HFFc6 (cell line): ENCODE data around the gene NEMP2. TPM values are rescaled to one million over a fixed set of nuclear protein-coding genes. Genes with fewer than 3 reads are reported as not detected.

Experiments
- DNase-seq: peaks from one replicate; pipeline ENCODE4 v3.0.0-alpha.2; 2018
- H3K27ac Mint-ChIP-seq: 2 replicates; pipeline ENCODE4 v1.8.0; 2020; ENCODE audit warnings: mild to moderate bottlenecking, mixed read lengths
- H3K27me3 Mint-ChIP-seq: 2 replicates; pipeline ENCODE4 v1.8.0; 2021; ENCODE audit warnings: mild to moderate bottlenecking, moderate library complexity, mixed read lengths; ENCODE audit not compliant: insufficient read depth
- H3K36me3 Mint-ChIP-seq: 2 replicates; pipeline ENCODE4 v1.8.0; 2021; ENCODE audit warnings: low read depth, mixed read lengths
- H3K4me1 Mint-ChIP-seq: 2 replicates; pipeline ENCODE4 v1.8.0; 2020; ENCODE audit warnings: low read depth, mixed read lengths
- H3K4me3 Mint-ChIP-seq: 2 replicates; pipeline ENCODE4 v1.8.0; 2020; ENCODE audit warnings: mild to moderate bottlenecking, moderate library complexity, mixed read lengths
- H3K9me3 Mint-ChIP-seq: 2 replicates; pipeline ENCODE4 v1.8.0; 2020; ENCODE audit warnings: mild to moderate bottlenecking, mixed read lengths
- CTCF ChIP-seq: fragments of 200-600 bp; sonication (generic); IDR thresholded peaks from 2 replicates; pipeline ENCODE4 v1.5.0; 2021; ENCODE audit warnings: antibody characterized with exemption, mild to moderate bottlenecking
- total RNA-seq, 6 experiments: library from RNA; stranded (reverse); fragmentation: NEBNext Ultra II Directional; extraction: Animal tissue kit (Norgen Biotek cat#: 25700); gene quantifications; 2 replicates in 1 of 6; 3 replicates in 5 of 6; pipeline ENCODE4 v1.2.3, GENCODE V29; 2021

The NEMP2 gene
- total RNA-seq, 6 experiments from 2014 or later, result 1.5 to 7.4 (median 6.5) TPM

- Mint-ChIP-seq H3K4me1 (peaks cover 27% of the 10 kb centered on the region), H3K4me3 (no peak overlapping the region), H3K27me3 (no peaks in the 10 kb centered on the region), H3K27ac (no peak overlapping the region), H3K9me3 (no peaks in the 10 kb centered on the region), H3K36me3 (no peaks in the 10 kb centered on the region)
- DNase-seq, result no peak
- TF ChIP-seq CTCF, result no peak
Observed at GRCh38 chr2:190579915-190580846, 45.7 kb upstream of the NEMP2 start.

GRCh38 chr2:190579058-190579410, 44.5 kb upstream of the NEMP2 start:
- H3K36me3 Mint-ChIP-seq, result no peaks in the 10 kb centered on the region
- H3K4me1 Mint-ChIP-seq, result peaks cover 29% of the 10 kb centered on the region
- no peak for DNase-seq
- TF ChIP-seq CTCF, result no peak
- H3K9me3 Mint-ChIP-seq, result no peaks in the 10 kb centered on the region
- 0 out of 2 replicates have a peak, but pooled peaks cover 2% of the 10 kb centered on the region for H3K27me3 Mint-ChIP-seq
- H3K4me3 Mint-ChIP-seq, result no peak overlapping the region
- no peak overlapping the region for H3K27ac Mint-ChIP-seq

GRCh38 chr2:190578158-190579057, 43.9 kb upstream of the NEMP2 start:
- Mint-ChIP-seq H3K4me1 (peaks cover 32% of the 10 kb centered on the region), H3K27ac (no peak overlapping the region), H3K4me3 (no peak overlapping the region; the same call in 1 of the 2 replicates), H3K9me3 (no peaks in the 10 kb centered on the region), H3K27me3 (peaks cover 2% of the 10 kb centered on the region; the same call in 1 of the 2 replicates), H3K36me3 (no peaks in the 10 kb centered on the region)
- no peak for TF ChIP-seq CTCF
- DNase-seq, result no peak

GRCh38 chr2:190576573-190576972, 42.1 kb upstream of the NEMP2 start:
- H3K27me3 Mint-ChIP-seq, result peaks cover 6% of the 10 kb centered on the region
- H3K36me3 Mint-ChIP-seq, result no peaks in the 10 kb centered on the region
- no peak for TF ChIP-seq CTCF
- H3K4me3 Mint-ChIP-seq, result no peak overlapping the region; the same call in 1 of the 2 replicates
- H3K4me1 Mint-ChIP-seq, result peaks cover 28% of the 10 kb centered on the region
- DNase-seq, result no peak
- H3K27ac Mint-ChIP-seq, result no peak overlapping the region
- no peaks in the 10 kb centered on the region for H3K9me3 Mint-ChIP-seq

- no peak for TF ChIP-seq CTCF
- H3K36me3 Mint-ChIP-seq, result no peaks in the 10 kb centered on the region
- DNase-seq, result no peak
- H3K27ac Mint-ChIP-seq, result no peak overlapping the region
- no peak overlapping the region for H3K4me3 Mint-ChIP-seq
- peaks cover 6% of the 10 kb centered on the region for H3K27me3 Mint-ChIP-seq
- peaks cover 28% of the 10 kb centered on the region for H3K4me1 Mint-ChIP-seq
- H3K9me3 Mint-ChIP-seq, result no peaks in the 10 kb centered on the region
Observed at GRCh38 chr2:190575263-190575662, 40.7 kb upstream of the NEMP2 start.
